ENCODE data around the gene NEDD4L.

NEDD4L gene

GRCh38 chr18:58338961-58339592 is 295.1 kb downstream of the NEDD4L start:
- H3K4me1 Mint-ChIP-seq (ENCODE audit: low read depth): no peaks in the 10 kb centered on the region
- no peaks in the 10 kb centered on the region for H3K27me3 Mint-ChIP-seq (ENCODE audit: low read depth)
- no peaks in the 10 kb centered on the region for H3K36me3 Mint-ChIP-seq (ENCODE audit: low read depth)
- no peak overlapping the region for H3K4me3 Mint-ChIP-seq
- H3K9me3 Mint-ChIP-seq: no peaks in the 10 kb centered on the region
- no peak overlapping the region for H3K27ac Mint-ChIP-seq
- DNase-seq (ENCODE audit: low spot score): no peak

DNA sequence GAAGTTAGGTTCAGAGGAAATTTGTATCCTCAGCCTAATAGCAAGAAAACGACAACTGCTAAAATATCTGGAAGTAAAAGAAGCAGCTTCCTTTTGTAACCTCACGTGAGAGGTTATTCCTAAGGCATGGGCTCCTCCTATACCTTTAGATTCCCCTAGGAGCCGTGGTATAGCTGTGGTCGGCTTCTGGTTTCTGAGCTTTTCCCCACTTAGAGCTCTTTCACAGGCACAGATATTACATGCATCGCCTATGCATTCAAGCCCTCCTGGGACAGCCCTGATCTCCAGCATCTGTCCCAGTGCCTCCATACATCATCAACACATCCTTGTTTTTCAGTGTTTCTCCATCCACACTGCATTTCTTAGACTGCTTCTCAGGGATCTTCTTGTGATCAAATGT is 295.9 kb downstream of the NEDD4L start:
- Mint-ChIP-seq H3K4me3 (no peak overlapping the region), H3K36me3 (ENCODE audit: low read depth) (no peaks in the 10 kb centered on the region), H3K4me1 (ENCODE audit: low read depth) (no peaks in the 10 kb centered on the region), H3K27ac (no peak overlapping the region), H3K9me3 (no peaks in the 10 kb centered on the region), H3K27me3 (ENCODE audit: low read depth) (no peaks in the 10 kb centered on the region)
- no peak for DNase-seq (ENCODE audit: low spot score)

- Mint-ChIP-seq H3K4me3 (no peak overlapping the region), H3K9me3 (no peaks in the 10 kb centered on the region), H3K4me1 (ENCODE audit: low read depth) (no peaks in the 10 kb centered on the region), H3K27ac (no peak overlapping the region), H3K27me3 (ENCODE audit: low read depth) (no peaks in the 10 kb centered on the region), H3K36me3 (ENCODE audit: low read depth) (no peaks in the 10 kb centered on the region)
- no peak for DNase-seq (ENCODE audit: low spot score)
These were observed 297.9 kb downstream of the NEDD4L start for GRCh38 chr18:58341916-58342315.

- no peaks in the 10 kb centered on the region for H3K36me3 Mint-ChIP-seq (ENCODE audit: low read depth)
- H3K4me1 Mint-ChIP-seq (ENCODE audit: low read depth): no peaks in the 10 kb centered on the region
- no peak overlapping the region for H3K27ac Mint-ChIP-seq
- H3K4me3 Mint-ChIP-seq: no peak overlapping the region
- DNase-seq (ENCODE audit: low spot score): no peak
- H3K9me3 Mint-ChIP-seq: no peaks in the 10 kb centered on the region
- no peaks in the 10 kb centered on the region for H3K27me3 Mint-ChIP-seq (ENCODE audit: low read depth)
These were observed 300.1 kb downstream of the NEDD4L start for GRCh38 chr18:58344080-58344670.

DNA sequence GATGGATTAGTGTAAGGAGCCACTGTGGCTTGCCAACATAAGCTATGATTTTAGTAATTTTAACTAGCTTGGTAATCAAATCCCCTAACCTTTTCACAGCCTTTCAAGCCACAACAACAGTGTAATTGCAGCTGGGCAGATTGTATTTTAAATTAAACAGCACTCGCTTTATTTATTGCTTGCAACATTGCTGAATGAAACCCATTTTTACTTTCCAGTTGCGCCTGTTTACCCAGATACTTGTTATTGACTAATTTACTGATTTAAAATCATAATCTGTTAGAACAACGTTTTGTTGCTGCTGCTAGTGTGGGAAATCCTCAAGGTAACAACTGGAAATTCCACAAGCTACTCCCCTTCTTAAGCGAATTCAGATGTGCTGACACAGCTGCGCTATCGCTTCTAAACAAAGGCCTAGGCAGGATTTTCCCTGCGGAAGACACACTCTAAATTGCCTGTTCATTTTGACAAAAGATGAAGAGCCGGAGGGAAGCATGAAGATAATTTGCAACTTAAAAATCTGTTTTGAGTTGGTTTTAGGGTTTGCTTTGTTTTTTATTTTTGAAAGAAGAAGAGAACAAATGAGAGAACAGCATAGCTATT is 300.9 kb downstream of the NEDD4L start:
- Mint-ChIP-seq H3K27ac (no peak overlapping the region), H3K27me3 (ENCODE audit: low read depth) (no peaks in the 10 kb centered on the region), H3K4me3 (no peak overlapping the region), H3K4me1 (ENCODE audit: low read depth) (no peaks in the 10 kb centered on the region), H3K36me3 (ENCODE audit: low read depth) (no peaks in the 10 kb centered on the region), H3K9me3 (no peaks in the 10 kb centered on the region)
- no peak for DNase-seq (ENCODE audit: low spot score)

DNA sequence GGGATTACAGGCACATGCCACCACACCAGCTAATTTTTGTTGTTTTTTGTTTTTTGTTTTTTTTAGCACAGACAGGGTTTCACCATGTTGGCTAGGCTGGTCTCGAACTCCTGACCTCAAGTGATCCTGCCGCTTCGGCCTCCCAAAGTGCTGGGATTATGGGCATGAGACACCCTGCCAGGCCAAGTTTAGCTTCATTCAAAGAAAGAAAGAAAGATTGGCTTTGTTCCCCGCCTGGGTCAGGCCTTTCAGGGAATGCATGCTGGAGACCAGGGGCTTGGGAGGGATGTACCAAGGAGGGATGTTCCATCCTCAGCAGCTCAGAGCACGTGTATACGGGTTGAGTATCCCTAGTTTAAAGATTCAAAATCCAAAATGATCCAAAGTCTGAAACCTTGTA is 301.8 kb downstream of the NEDD4L start:
- no peak overlapping the region for H3K27ac Mint-ChIP-seq

GRCh38 chr18:58347135-58347534 is 303.1 kb downstream of the NEDD4L start:
- no peaks in the 10 kb centered on the region for H3K9me3 Mint-ChIP-seq

More for the DNA sequence above, 301.8 kb downstream of the NEDD4L start:
- H3K4me3 Mint-ChIP-seq: no peak overlapping the region
- no peaks in the 10 kb centered on the region for H3K4me1 Mint-ChIP-seq (ENCODE audit: low read depth)
- H3K36me3 Mint-ChIP-seq (ENCODE audit: low read depth): no peaks in the 10 kb centered on the region
- H3K27me3 Mint-ChIP-seq (ENCODE audit: low read depth): no peaks in the 10 kb centered on the region
- no peaks in the 10 kb centered on the region for H3K9me3 Mint-ChIP-seq
- DNase-seq (ENCODE audit: low spot score): no peak

DNA sequence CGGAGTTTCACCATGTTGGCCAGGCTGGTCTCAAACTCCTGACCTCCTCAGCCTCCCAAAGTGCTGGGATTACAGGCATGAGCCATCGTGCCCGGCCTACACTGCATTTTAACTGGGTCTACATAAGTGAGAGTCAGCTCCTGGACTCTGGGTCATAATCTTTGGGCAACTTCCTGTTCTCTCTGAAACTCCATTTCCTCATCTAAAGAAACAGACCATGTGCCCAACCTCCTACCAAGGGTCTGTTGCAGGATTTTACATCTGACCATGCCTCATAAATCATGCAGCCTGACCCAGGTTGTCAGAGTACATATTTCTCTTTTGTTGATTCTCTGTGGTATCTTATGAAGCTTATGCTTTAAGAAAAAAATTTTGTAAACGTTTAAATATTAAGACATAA is 304.5 kb downstream of the NEDD4L start:
- DNase-seq (ENCODE audit: low spot score): no peak
- Mint-ChIP-seq H3K4me1 (ENCODE audit: low read depth) (no peaks in the 10 kb centered on the region), H3K27ac (no peak overlapping the region)

More at GRCh38 chr18:58347135-58347534, 303.1 kb downstream of the NEDD4L start:
- DNase-seq (ENCODE audit: low spot score): no peak
- Mint-ChIP-seq H3K4me1 (ENCODE audit: low read depth) (no peaks in the 10 kb centered on the region), H3K27ac (no peak overlapping the region), H3K27me3 (ENCODE audit: low read depth) (no peaks in the 10 kb centered on the region), H3K4me3 (no peak overlapping the region), H3K36me3 (ENCODE audit: low read depth) (no peaks in the 10 kb centered on the region)

GRCh38 chr18:58348951-58349350 is 304.9 kb downstream of the NEDD4L start:
- Mint-ChIP-seq H3K4me3 (no peak overlapping the region), H3K36me3 (ENCODE audit: low read depth) (no peaks in the 10 kb centered on the region), H3K9me3 (no peaks in the 10 kb centered on the region), H3K27ac (no peak overlapping the region), H3K27me3 (ENCODE audit: low read depth) (no peaks in the 10 kb centered on the region), H3K4me1 (ENCODE audit: low read depth) (no peaks in the 10 kb centered on the region)
- no peak for DNase-seq (ENCODE audit: low spot score)

More for the DNA sequence above, 304.5 kb downstream of the NEDD4L start:
- H3K4me3 Mint-ChIP-seq: no peak overlapping the region
- no peaks in the 10 kb centered on the region for H3K36me3 Mint-ChIP-seq (ENCODE audit: low read depth)
- no peaks in the 10 kb centered on the region for H3K27me3 Mint-ChIP-seq (ENCODE audit: low read depth)
- H3K9me3 Mint-ChIP-seq: no peaks in the 10 kb centered on the region

GRCh38 chr18:58349650-58350049 is 305.6 kb downstream of the NEDD4L start:
- Mint-ChIP-seq H3K27me3 (ENCODE audit: low read depth) (no peaks in the 10 kb centered on the region), H3K4me1 (ENCODE audit: low read depth) (no peaks in the 10 kb centered on the region), H3K9me3 (no peaks in the 10 kb centered on the region), H3K4me3 (no peak overlapping the region), H3K36me3 (ENCODE audit: low read depth) (no peaks in the 10 kb centered on the region), H3K27ac (no peak overlapping the region)
- DNase-seq (ENCODE audit: low spot score): no peak

- no peak for DNase-seq (ENCODE audit: low spot score)
- H3K4me1 Mint-ChIP-seq (ENCODE audit: low read depth): no peaks in the 10 kb centered on the region
- no peaks in the 10 kb centered on the region for H3K36me3 Mint-ChIP-seq (ENCODE audit: low read depth)
- no peaks in the 10 kb centered on the region for H3K27me3 Mint-ChIP-seq (ENCODE audit: low read depth)
- no peak overlapping the region for H3K4me3 Mint-ChIP-seq
- H3K9me3 Mint-ChIP-seq: no peaks in the 10 kb centered on the region
- no peak overlapping the region for H3K27ac Mint-ChIP-seq
These were observed 306.5 kb downstream of the NEDD4L start for GRCh38 chr18:58350526-58350925.

DNA sequence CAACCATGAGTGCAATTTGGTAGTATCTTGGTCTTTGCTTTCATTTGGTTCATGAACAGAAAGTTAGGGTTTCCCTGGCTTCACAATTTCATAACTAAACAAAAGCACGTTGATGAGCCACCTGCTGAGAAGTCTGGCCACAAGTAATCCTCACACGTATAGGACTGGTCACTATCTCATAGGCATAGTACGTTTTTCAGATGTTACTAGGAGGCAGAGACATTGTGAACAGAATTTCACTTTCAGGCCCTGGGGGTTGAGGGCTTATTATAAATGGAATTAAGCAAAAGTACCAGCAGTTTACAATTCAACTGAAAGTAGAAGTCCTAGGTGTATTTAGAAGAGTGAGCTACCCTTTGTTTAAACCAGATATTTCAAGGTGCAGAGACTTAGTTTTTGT is 307.8 kb downstream of the NEDD4L start:
- Mint-ChIP-seq H3K4me1 (ENCODE audit: low read depth) (no peaks in the 10 kb centered on the region), H3K27me3 (ENCODE audit: low read depth) (peaks cover 1% of the 10 kb centered on the region), H3K36me3 (ENCODE audit: low read depth) (no peaks in the 10 kb centered on the region), H3K27ac (no peak overlapping the region), H3K9me3 (no peaks in the 10 kb centered on the region), H3K4me3 (no peak overlapping the region)
- DNase-seq (ENCODE audit: low spot score): no peak

DNA sequence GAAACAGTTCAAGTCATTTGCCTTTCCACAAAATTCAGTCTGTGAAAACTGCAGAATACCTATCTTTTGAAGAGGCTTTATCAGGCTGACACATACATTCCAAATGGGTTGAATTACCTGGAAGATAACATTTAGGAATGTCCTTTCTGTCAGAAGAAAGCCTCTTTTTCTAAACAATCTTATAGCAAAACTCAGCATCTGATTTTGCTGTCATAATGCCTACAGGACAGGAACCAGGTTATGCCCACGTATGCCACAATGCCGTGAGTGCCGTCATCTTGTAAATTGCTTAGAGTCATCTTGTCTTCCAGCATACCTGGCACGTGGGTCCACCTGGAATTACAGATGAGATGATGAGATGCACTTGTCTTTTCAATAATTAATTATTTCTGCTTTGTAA is 309.6 kb downstream of the NEDD4L start:
- Mint-ChIP-seq H3K4me3 (no peak overlapping the region), H3K36me3 (ENCODE audit: low read depth) (no peaks in the 10 kb centered on the region), H3K27ac (no peak overlapping the region), H3K27me3 (ENCODE audit: low read depth) (peaks cover 5% of the 10 kb centered on the region), H3K9me3 (no peaks in the 10 kb centered on the region), H3K4me1 (ENCODE audit: low read depth) (no peaks in the 10 kb centered on the region)
- DNase-seq (ENCODE audit: low spot score): no peak

- no peaks in the 10 kb centered on the region for H3K9me3 Mint-ChIP-seq
- DNase-seq (ENCODE audit: low spot score): no peak
- H3K27me3 Mint-ChIP-seq (ENCODE audit: low read depth): peaks cover 5% of the 10 kb centered on the region
- no peak overlapping the region for H3K27ac Mint-ChIP-seq
- H3K4me1 Mint-ChIP-seq (ENCODE audit: low read depth): no peaks in the 10 kb centered on the region
- H3K36me3 Mint-ChIP-seq (ENCODE audit: low read depth): no peaks in the 10 kb centered on the region
- H3K4me3 Mint-ChIP-seq: no peak overlapping the region
These were observed 310.0 kb downstream of the NEDD4L start for GRCh38 chr18:58354051-58354450.
